ENCODE results near the gene KLK1.

- TF ChIP-seq CTCF (conservative IDR thresholded peaks at IDR 0.05 in 1 of 2, IDR thresholded peaks at IDR 0.05 in 1 of 2; ENCODE audit: low read depth in 1 of 2, low read length in 2 of 2) (no peak), EZH2 (IDR thresholded peaks at IDR 0.05; ENCODE audit: low read length, missing control alignments) (no peak)
These were observed 47.0 kb upstream of the KLK1 start for GRCh38 chr19:50870417-50871089.
